Hepatocyte (in vitro differentiated cells): ENCODE results near the gene P3R3URF. TPM values are rescaled to one million over a fixed set of nuclear protein-coding genes. Genes with fewer than 3 reads are reported as not detected.
A peak's percentile ranks its signal among the peaks of the same experiment; 100 is the strongest.

ENCODE experiments used
- DNase-seq: peaks from one replicate; pipeline ENCODE4 v3.0.0-alpha.2; 2016; ENCODE audit warnings: low spot score
- H2AFZ ChIP-seq: fragments of 200-600 bp; sonication (generic); 2 replicates; pipeline ENCODE4 v1.6.0; 2016; ENCODE audit warnings: antibody characterized with exemption, mild to moderate bottlenecking
- H3K27ac ChIP-seq: fragments of 200-600 bp; sonication (generic); 2 replicates; pipeline ENCODE4 v1.5.1; 2016; ENCODE audit warnings: mild to moderate bottlenecking
- H3K27me3 ChIP-seq: fragments of 200-600 bp; sonication (generic); 2 replicates; pipeline ENCODE4 v1.6.1; 2016
- H3K36me3 ChIP-seq: fragments of 200-600 bp; sonication (generic); replicated peaks from 2 replicates; pipeline ENCODE4 v1.5.1; 2016; ENCODE audit warnings: low read depth; ENCODE audit not compliant: insufficient read depth
- H3K4me1 ChIP-seq: fragments of 200-600 bp; sonication (generic); 2 replicates; pipeline ENCODE4 v1.5.1; 2016; ENCODE audit warnings: mild to moderate bottlenecking, moderate library complexity; ENCODE audit not compliant: insufficient read depth
- H3K4me2 ChIP-seq: fragments of 200-600 bp; sonication (generic); 2 replicates; pipeline ENCODE4 v1.6.0; 2016
- H3K4me3 ChIP-seq: fragments of 200-600 bp; sonication (generic); 2 replicates; pipeline ENCODE4 v1.5.1; 2016; ENCODE audit warnings: mild to moderate bottlenecking
- H3K79me2 ChIP-seq: fragments of 200-600 bp; sonication (generic); 2 replicates; pipeline ENCODE4 v1.6.0; 2017; ENCODE audit warnings: mild to moderate bottlenecking
- H3K9me2 ChIP-seq: fragments of 200-600 bp; sonication (generic); replicated peaks from 2 replicates; pipeline ENCODE4 v1.6.0; 2017; ENCODE audit warnings: mild to moderate bottlenecking; ENCODE audit not compliant: insufficient read depth
- H3K9me3 ChIP-seq: fragments of 200-600 bp; sonication (generic); 2 replicates; pipeline ENCODE4 v1.5.1; 2016; ENCODE audit warnings: low read depth, mild to moderate bottlenecking
- H4K20me1 ChIP-seq: fragments of 200-600 bp; sonication (generic); 2 replicates; pipeline ENCODE4 v1.6.0; 2016; ENCODE audit warnings: mild to moderate bottlenecking; ENCODE audit not compliant: insufficient read depth, poor library complexity, severe bottlenecking
- CTCF ChIP-seq: fragments of 200-600 bp; sonication (generic); IDR thresholded peaks from 2 replicates; pipeline ENCODE4 v1.5.1; 2016; ENCODE audit warnings: antibody characterized with exemption, mild to moderate bottlenecking; ENCODE audit not compliant: poor library complexity
- EZH2 ChIP-seq: fragments of 200-600 bp; sonication (generic); IDR thresholded peaks from 2 replicates; pipeline ENCODE4 v1.6.1; 2016; ENCODE audit warnings: antibody characterized with exemption, mild to moderate bottlenecking, borderline replicate concordance
- EZH2phosphoT487 ChIP-seq: fragments of 200-600 bp; sonication (generic); IDR thresholded peaks from one replicate; pipeline ENCODE4 v1.6.1; 2018; ENCODE audit warnings: antibody characterized with exemption, mild to moderate bottlenecking, low read depth, moderate library complexity; ENCODE audit not compliant: unreplicated experiment, severe bottlenecking
- WGBS: methylation state at CpG from one replicate; pipeline ENCODE4 v1.1.6; 2016; ENCODE audit warnings: low lambda C conversion rate; ENCODE audit errors: missing lambda C conversion rate; 5-methylcytosine and 5-hydroxymethylcytosine counted together
- polyA plus RNA-seq: library from polyadenylated mRNA; unstranded; fragments of >200 nt; fragmentation: Nextera tagmentation; extraction: Ambion mirVana; gene quantifications from 2 replicates; pipeline ENCODE4 v1.2.1, GENCODE V29; 2016
- total RNA-seq: library from RNA; depleted of rRNA; stranded (reverse); fragments of >200 nt; gene quantifications from 2 replicates; pipeline ENCODE4 v1.2.3, GENCODE V29; 2014

The P3R3URF gene
- total and polyA plus RNA-seq, 2 experiments from 2014 or later, result not detected

- 84% methylated on average over 2 of the region's 2 CpGs for WGBS
- no peak for DNase-seq
- Histone ChIP-seq H3K4me3 (no peak overlapping the region), H3K36me3 (no peaks in the 10 kb centered on the region), H4K20me1 (no peaks in the 10 kb centered on the region), H3K9me2 (no peaks in the 10 kb centered on the region), H3K79me2 (no peaks in the 10 kb centered on the region), H3K4me1 (no peaks in the 10 kb centered on the region), H3K4me2 (no peak overlapping the region), H2AFZ (no peak overlapping the region), H3K27me3 (no peaks in the 10 kb centered on the region), H3K9me3 (no peaks in the 10 kb centered on the region), H3K27ac (no peak overlapping the region)
- no peak for TF ChIP-seq EZH2phosphoT487
- TF ChIP-seq CTCF, result no peak
- TF ChIP-seq EZH2, result no peak
Observed at GRCh38 chr1:46148318-46148717, 28.0 kb downstream of the P3R3URF start.

GRCh38 chr1:46137916-46138315, 38.4 kb downstream of the P3R3URF start:
- WGBS, result 27% methylated on average over 3 of the region's 3 CpGs
- no peak for DNase-seq
- no peaks in the 10 kb centered on the region for H3K79me2 ChIP-seq
- H3K9me2 ChIP-seq, result no peaks in the 10 kb centered on the region
- peak overlapping the region; percentile 29 for H2AFZ ChIP-seq
- H4K20me1 ChIP-seq, result no peaks in the 10 kb centered on the region
- H3K4me1 ChIP-seq, result no peaks in the 10 kb centered on the region
- peak overlapping the region; percentile 73 for H3K4me2 ChIP-seq
- H3K36me3 ChIP-seq, result no peaks in the 10 kb centered on the region
- no peaks in the 10 kb centered on the region for H3K9me3 ChIP-seq
- H3K27me3 ChIP-seq, result no peaks in the 10 kb centered on the region
- H3K27ac ChIP-seq, result peak overlapping the region; percentile 62
- TF ChIP-seq CTCF (no peak), EZH2 (no peak), EZH2phosphoT487 (no peak)
- H3K4me3 ChIP-seq, result no peak overlapping the region

GRCh38 chr1:46136711-46137110, 39.6 kb downstream of the P3R3URF start:
- no peak overlapping the region for H2AFZ ChIP-seq
- DNase-seq, result no peak

More at GRCh38 chr1:46136711-46137110, 39.6 kb downstream of the P3R3URF start:
- Histone ChIP-seq H4K20me1 (no peaks in the 10 kb centered on the region), H3K36me3 (no peaks in the 10 kb centered on the region), H3K4me2 (no peak overlapping the region), H3K4me1 (no peaks in the 10 kb centered on the region), H3K9me2 (no peaks in the 10 kb centered on the region), H3K27me3 (no peaks in the 10 kb centered on the region), H3K4me3 (no peak overlapping the region), H3K79me2 (no peaks in the 10 kb centered on the region), H3K27ac (no peak overlapping the region), H3K9me3 (no peaks in the 10 kb centered on the region)
- TF ChIP-seq CTCF (no peak), EZH2 (no peak), EZH2phosphoT487 (no peak)
